ENCODE measurements around the gene FUS. TPM values are rescaled to one million over a fixed set of nuclear protein-coding genes. Genes with fewer than 3 reads are reported as not detected.
"Not testable (repeated sequence)": the region's sequence is repeated elsewhere in the genome, so short reads cannot be mapped to it uniquely, and the experiment has no call there.

Gene FUS
- total RNA-seq, 1 experiment from 2014 or later, result 490 TPM

GRCh38 chr16:31192856-31193642, 13.1 kb downstream of the FUS start:
- DNase-seq, result no peak
- TF ChIP-seq CTCF (IDR thresholded peaks at IDR 0.05; ENCODE audit: insufficient read depth in 1 of 2, low read depth in 1 of 2, low read length in 1 of 2, severe bottlenecking in 1 of 2, unreplicated experiment in 1 of 2), result no peak
- peaks cover 8% of the 10 kb centered on the region for H3K4me1 Mint-ChIP-seq (ENCODE audit: low read depth, unreplicated experiment)
- intact Hi-C loops (cut with micrococcal nuclease; ENCODE audit: unreplicated experiment), result no loop called here
- ChIA-PET CTCF (no interaction called here), POLR2A (no interaction called here)
- H3K27ac Mint-ChIP-seq (ENCODE audit: unreplicated experiment), result no peak overlapping the region
- no peaks in the 10 kb centered on the region for H3K4me1 ChIP-seq
- no TSS peak for BruUV-seq (replicated peaks)
- H3K9me3 ChIP-seq, result no peaks in the 10 kb centered on the region
- H3K4me3 Mint-ChIP-seq (ENCODE audit: unreplicated experiment), result no peak overlapping the region
- H3K27me3 ChIP-seq (replicated peaks; ENCODE audit: control insufficient read depth, insufficient read depth, low read length), result no peaks in the 10 kb centered on the region
- peaks cover 8% of the 10 kb centered on the region for H3K36me3 ChIP-seq (ENCODE audit: control insufficient read depth, insufficient read depth, low read length)
- no peaks in the 10 kb centered on the region for H3K9me3 Mint-ChIP-seq (ENCODE audit: unreplicated experiment)
- H3K4me3 ChIP-seq (ENCODE audit: low read depth, low read length), result no peak overlapping the region
- no peaks in the 10 kb centered on the region for H3K27me3 Mint-ChIP-seq (ENCODE audit: insufficient read depth, unreplicated experiment)
- H3K36me3 Mint-ChIP-seq (ENCODE audit: insufficient read depth, unreplicated experiment), result peaks cover 92% of the 10 kb centered on the region

- Histone ChIP-seq H3K36me3 (ENCODE audit: control insufficient read depth, insufficient read depth, low read length) (peaks cover 8% of the 10 kb centered on the region), H3K4me1 (no peaks in the 10 kb centered on the region), H3K9me3 (no peaks in the 10 kb centered on the region), H3K27me3 (replicated peaks; ENCODE audit: control insufficient read depth, insufficient read depth, low read length) (no peaks in the 10 kb centered on the region), H3K4me3 (ENCODE audit: low read depth, low read length) (no peak overlapping the region)
- Mint-ChIP-seq H3K27me3 (ENCODE audit: insufficient read depth, unreplicated experiment) (no peaks in the 10 kb centered on the region), H3K4me1 (ENCODE audit: low read depth, unreplicated experiment) (peaks cover 16% of the 10 kb centered on the region), H3K36me3 (ENCODE audit: insufficient read depth, unreplicated experiment) (peaks cover 92% of the 10 kb centered on the region), H3K27ac (ENCODE audit: unreplicated experiment) (no peak overlapping the region), H3K4me3 (ENCODE audit: unreplicated experiment) (no peak overlapping the region), H3K9me3 (ENCODE audit: unreplicated experiment) (no peaks in the 10 kb centered on the region)
- no TSS peak for BruUV-seq (replicated peaks)
- CTCF ChIA-PET, result no interaction called here
- no peak for TF ChIP-seq CTCF (IDR thresholded peaks at IDR 0.05; ENCODE audit: insufficient read depth in 1 of 2, low read depth in 1 of 2, low read length in 1 of 2, severe bottlenecking in 1 of 2, unreplicated experiment in 1 of 2)
- intact Hi-C loops (cut with micrococcal nuclease; ENCODE audit: unreplicated experiment), result no loop called here
- DNase-seq, result no peak
- POLR2A ChIA-PET, result no interaction called here
Measured at GRCh38 chr16:31193874-31194273, 13.9 kb downstream of the FUS start.

DNA sequence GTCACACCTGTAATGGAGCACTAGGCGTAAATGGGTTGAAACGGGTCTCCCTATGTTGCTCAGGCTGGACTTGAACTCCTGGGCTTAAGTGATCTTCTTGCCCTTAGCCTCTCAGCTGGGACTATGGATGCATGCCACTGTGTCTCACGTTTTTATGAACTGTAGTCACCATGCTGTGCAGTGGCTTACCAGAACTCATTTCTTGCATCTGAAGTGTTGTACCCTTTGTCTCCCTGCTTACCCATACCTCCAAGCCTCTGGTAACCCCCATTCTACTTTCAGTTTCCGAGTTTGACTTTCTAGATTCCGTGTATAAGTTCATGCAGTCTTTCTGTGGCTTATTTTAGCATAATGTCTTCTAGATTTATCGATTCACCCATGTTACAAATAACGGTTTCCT, 15.0 kb downstream of the FUS start:
- Mint-ChIP-seq H3K36me3 (ENCODE audit: insufficient read depth, unreplicated experiment) (peaks cover 92% of the 10 kb centered on the region), H3K4me1 (ENCODE audit: low read depth, unreplicated experiment) (peaks cover 23% of the 10 kb centered on the region), H3K27ac (ENCODE audit: unreplicated experiment) (no peak overlapping the region), H3K4me3 (ENCODE audit: unreplicated experiment) (no peak overlapping the region), H3K27me3 (ENCODE audit: insufficient read depth, unreplicated experiment) (no peaks in the 10 kb centered on the region), H3K9me3 (ENCODE audit: unreplicated experiment) (no peaks in the 10 kb centered on the region)
- BruUV-seq (replicated peaks), result no TSS peak
- CTCF ChIA-PET, result no interaction called here
- H3K9me3 ChIP-seq, result no peaks in the 10 kb centered on the region
- H3K4me1 ChIP-seq, result no peaks in the 10 kb centered on the region; the same call in 1 of the 2 replicates
- POLR2A ChIA-PET, result no interaction called here
- no peak overlapping the region for H3K4me3 ChIP-seq (ENCODE audit: low read depth, low read length)
- peaks cover 5% of the 10 kb centered on the region for H3K36me3 ChIP-seq (ENCODE audit: control insufficient read depth, insufficient read depth, low read length)
- no peaks in the 10 kb centered on the region for H3K27me3 ChIP-seq (replicated peaks; ENCODE audit: control insufficient read depth, insufficient read depth, low read length)
- no peak for TF ChIP-seq CTCF (IDR thresholded peaks at IDR 0.05; ENCODE audit: insufficient read depth in 1 of 2, low read depth in 1 of 2, low read length in 1 of 2, severe bottlenecking in 1 of 2, unreplicated experiment in 1 of 2)
- intact Hi-C loops (cut with micrococcal nuclease; ENCODE audit: unreplicated experiment), result no loop called here
- DNase-seq, result no peak

GRCh38 chr16:31195861-31196260, 15.9 kb downstream of the FUS start:
- H3K27me3 Mint-ChIP-seq (ENCODE audit: insufficient read depth, unreplicated experiment); H3K4me3 ChIP-seq (ENCODE audit: low read depth, low read length); DNase-seq; H3K9me3 ChIP-seq; H3K27me3 ChIP-seq (replicated peaks; ENCODE audit: control insufficient read depth, insufficient read depth, low read length); H3K9me3 Mint-ChIP-seq (ENCODE audit: unreplicated experiment); intact Hi-C loops (cut with micrococcal nuclease; ENCODE audit: unreplicated experiment); H3K4me1 ChIP-seq; H3K36me3 ChIP-seq (ENCODE audit: control insufficient read depth, insufficient read depth, low read length); H3K27ac Mint-ChIP-seq (ENCODE audit: unreplicated experiment); CTCF ChIA-PET; POLR2A ChIA-PET; BruUV-seq (replicated peaks); H3K4me3 Mint-ChIP-seq (ENCODE audit: unreplicated experiment): not testable (repeated sequence)
- peaks cover 85% of the 10 kb centered on the region for H3K36me3 Mint-ChIP-seq (ENCODE audit: insufficient read depth, unreplicated experiment)
- peaks cover 22% of the 10 kb centered on the region for H3K4me1 Mint-ChIP-seq (ENCODE audit: low read depth, unreplicated experiment)

Measured in Caco-2 (cell line).